ENCODE measurements around the gene RIBC2. TPM values are rescaled to one million over a fixed set of nuclear protein-coding genes. Genes with fewer than 3 reads are reported as not detected.
A peak's percentile ranks its signal among the peaks of the same experiment; 100 is the strongest.

RIBC2 gene
- total RNA-seq, 3 donors from 2014 or later (not counting 1 experiment from before 2014, with no cell fraction given), result 0.38 to 0.86 TPM; not detected in 1

DNA sequence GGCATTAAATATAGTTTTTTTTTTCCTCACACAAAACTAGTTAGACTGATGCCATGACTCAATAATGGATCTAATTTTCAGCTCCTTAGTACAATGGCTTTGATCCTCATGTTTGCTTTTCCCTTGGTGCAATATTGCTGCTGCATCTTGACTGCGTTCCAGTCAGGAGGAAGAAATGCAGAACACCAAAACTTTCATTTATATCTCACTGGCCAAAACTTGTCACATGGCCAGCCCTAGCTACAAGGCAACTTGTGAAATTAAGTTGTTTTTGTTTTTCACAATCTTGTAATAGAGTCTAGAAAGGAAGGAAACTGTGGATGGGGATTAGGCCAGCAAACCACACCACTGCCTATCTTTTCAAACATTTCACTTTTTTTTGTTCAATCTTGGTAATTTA lies 36.8 kb upstream of the RIBC2 start:
- ATAC-seq, result no peak

DNA sequence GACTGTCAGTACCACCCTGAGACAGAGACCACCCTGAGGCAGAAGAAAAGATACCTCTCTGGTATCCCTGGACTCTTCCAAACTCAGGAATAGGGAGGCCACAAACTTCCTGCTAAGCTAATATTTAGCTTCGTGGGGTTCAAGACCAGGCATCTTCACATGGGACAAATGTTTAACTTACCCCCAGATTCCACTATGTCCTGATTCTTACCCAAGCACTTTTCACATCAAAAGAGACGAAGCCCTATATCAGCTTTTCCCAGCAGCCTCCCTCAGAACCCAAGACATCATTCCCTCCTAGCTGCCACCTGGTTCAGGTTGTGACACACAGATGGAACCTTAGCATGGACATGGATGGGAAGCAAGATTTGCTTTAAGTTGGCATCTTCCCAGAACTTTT lies 32.1 kb upstream of the RIBC2 start:
- Histone ChIP-seq H3K27me3 (ENCODE audit: control insufficient read depth, insufficient read depth, low read length) (no peaks in the 10 kb centered on the region), H3K27ac (ENCODE audit: low read length) (no peak overlapping the region), H3K36me3 (ENCODE audit: control insufficient read depth, insufficient read depth, low read length) (no peaks in the 10 kb centered on the region), H3K4me1 (ENCODE audit: control insufficient read depth, insufficient read depth, low read length) (no peaks in the 10 kb centered on the region), H3K4me3 (ENCODE audit: low read length) (no peak overlapping the region), H3K9me3 (ENCODE audit: control insufficient read depth, insufficient read depth, low read length) (no peaks in the 10 kb centered on the region)
- Mint-ChIP-seq H3K4me1 (no peaks in the 10 kb centered on the region), H3K36me3 (no peaks in the 10 kb centered on the region), H3K27me3 (ENCODE audit: low read depth in 2 of 2) (no peaks in the 10 kb centered on the region), H3K27ac (no peak overlapping the region), H3K4me3 (no peak overlapping the region), H3K9me3 (no peaks in the 10 kb centered on the region)
- WGBS (ENCODE audit: insufficient coverage), result 83% methylated on average over 2 of the region's 2 CpGs
- TF ChIP-seq, protein P1, sequence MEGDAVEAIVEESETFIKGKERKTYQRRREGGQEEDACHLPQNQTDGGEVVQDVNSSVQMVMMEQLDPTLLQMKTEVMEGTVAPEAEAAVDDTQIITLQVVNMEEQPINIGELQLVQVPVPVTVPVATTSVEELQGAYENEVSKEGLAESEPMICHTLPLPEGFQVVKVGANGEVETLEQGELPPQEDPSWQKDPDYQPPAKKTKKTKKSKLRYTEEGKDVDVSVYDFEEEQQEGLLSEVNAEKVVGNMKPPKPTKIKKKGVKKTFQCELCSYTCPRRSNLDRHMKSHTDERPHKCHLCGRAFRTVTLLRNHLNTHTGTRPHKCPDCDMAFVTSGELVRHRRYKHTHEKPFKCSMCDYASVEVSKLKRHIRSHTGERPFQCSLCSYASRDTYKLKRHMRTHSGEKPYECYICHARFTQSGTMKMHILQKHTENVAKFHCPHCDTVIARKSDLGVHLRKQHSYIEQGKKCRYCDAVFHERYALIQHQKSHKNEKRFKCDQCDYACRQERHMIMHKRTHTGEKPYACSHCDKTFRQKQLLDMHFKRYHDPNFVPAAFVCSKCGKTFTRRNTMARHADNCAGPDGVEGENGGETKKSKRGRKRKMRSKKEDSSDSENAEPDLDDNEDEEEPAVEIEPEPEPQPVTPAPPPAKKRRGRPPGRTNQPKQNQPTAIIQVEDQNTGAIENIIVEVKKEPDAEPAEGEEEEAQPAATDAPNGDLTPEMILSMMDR (IDR thresholded peaks at IDR 0.05), result no peak
- ATAC-seq (no peak), DNase-seq (no peak)
- intact Hi-C loops (cut with micrococcal nuclease), result no loop called here

More for the DNA sequence above, 36.8 kb upstream of the RIBC2 start:
- H3K36me3 Mint-ChIP-seq, result no peaks in the 10 kb centered on the region
- intact Hi-C loops (cut with micrococcal nuclease), result no loop called here
- H3K27me3 ChIP-seq (ENCODE audit: control insufficient read depth, insufficient read depth, low read length), result no peaks in the 10 kb centered on the region
- no peak overlapping the region for H3K27ac Mint-ChIP-seq
- no peaks in the 10 kb centered on the region for H3K36me3 ChIP-seq (ENCODE audit: control insufficient read depth, insufficient read depth, low read length)
- H3K4me1 Mint-ChIP-seq, result no peaks in the 10 kb centered on the region
- no peaks in the 10 kb centered on the region for H3K9me3 Mint-ChIP-seq
- H3K9me3 ChIP-seq (ENCODE audit: control insufficient read depth, insufficient read depth, low read length), result no peaks in the 10 kb centered on the region
- DNase-seq, result no peak
- H3K4me3 ChIP-seq (ENCODE audit: low read length), result no peak overlapping the region
- 24% methylated on average over 1 of the region's 1 CpG for WGBS (ENCODE audit: insufficient coverage)
- no peaks in the 10 kb centered on the region for H3K27me3 Mint-ChIP-seq (ENCODE audit: low read depth in 2 of 2)
- no peak overlapping the region for H3K4me3 Mint-ChIP-seq
- TF ChIP-seq, protein P1 (IDR thresholded peaks at IDR 0.05), result no peak
- no peaks in the 10 kb centered on the region for H3K4me1 ChIP-seq (ENCODE audit: control insufficient read depth, insufficient read depth, low read length)
- no peak overlapping the region for H3K27ac ChIP-seq (ENCODE audit: low read length)

- no peak overlapping the region for H3K4me3 ChIP-seq (ENCODE audit: low read length)
- no peaks in the 10 kb centered on the region for H3K36me3 ChIP-seq (ENCODE audit: control insufficient read depth, insufficient read depth, low read length)
- WGBS (ENCODE audit: insufficient coverage), result 94% methylated on average over 3 of the region's 3 CpGs
- ATAC-seq (no peak), DNase-seq (no peak)
- peaks cover 0 to 7% of the 10 kb centered on the region in 2 donors for H3K27me3 Mint-ChIP-seq (ENCODE audit: low read depth in 2 of 2)
- intact Hi-C loops (cut with micrococcal nuclease), result no loop called here
- no peaks in the 10 kb centered on the region for H3K27me3 ChIP-seq (ENCODE audit: control insufficient read depth, insufficient read depth, low read length)
- H3K27ac ChIP-seq (ENCODE audit: low read length), result no peak overlapping the region
- H3K4me1 ChIP-seq (ENCODE audit: control insufficient read depth, insufficient read depth, low read length), result no peaks in the 10 kb centered on the region
- no peak overlapping the region for H3K4me3 Mint-ChIP-seq
- H3K36me3 Mint-ChIP-seq, result no peaks in the 10 kb centered on the region
- H3K4me1 Mint-ChIP-seq, result no peaks in the 10 kb centered on the region
- H3K27ac Mint-ChIP-seq, result no peak overlapping the region
- no peaks in the 10 kb centered on the region for H3K9me3 Mint-ChIP-seq
- TF ChIP-seq, protein P1 (IDR thresholded peaks at IDR 0.05), result no peak
- no peaks in the 10 kb centered on the region for H3K9me3 ChIP-seq (ENCODE audit: control insufficient read depth, insufficient read depth, low read length)
Observed at GRCh38 chr22:45389546-45389945, 23.9 kb upstream of the RIBC2 start.

- Mint-ChIP-seq H3K27ac (no peak overlapping the region), H3K9me3 (no peaks in the 10 kb centered on the region), H3K4me1 (no peaks in the 10 kb centered on the region), H3K4me3 (no peak overlapping the region), H3K27me3 (ENCODE audit: low read depth in 2 of 2) (peaks cover 0 to 2% of the 10 kb centered on the region in 2 donors), H3K36me3 (no peaks in the 10 kb centered on the region)
- TF ChIP-seq, protein P1 (IDR thresholded peaks at IDR 0.05), result no peak
- no peak overlapping the region for H3K4me3 ChIP-seq (ENCODE audit: low read length)
- H3K4me1 ChIP-seq (ENCODE audit: control insufficient read depth, insufficient read depth, low read length), result no peaks in the 10 kb centered on the region
- intact Hi-C loops (cut with micrococcal nuclease), result no loop called here
- H3K27me3 ChIP-seq (ENCODE audit: control insufficient read depth, insufficient read depth, low read length), result no peaks in the 10 kb centered on the region
- DNase-seq, result peak in 1 of 2 donors; percentile 39
- WGBS (ENCODE audit: insufficient coverage), result 78% methylated on average over 5 of the region's 5 CpGs
- H3K36me3 ChIP-seq (ENCODE audit: control insufficient read depth, insufficient read depth, low read length), result no peaks in the 10 kb centered on the region
- ATAC-seq, result peak in 1 of 3 donors; percentile 51
- H3K9me3 ChIP-seq (ENCODE audit: control insufficient read depth, insufficient read depth, low read length), result no peaks in the 10 kb centered on the region
- H3K27ac ChIP-seq (ENCODE audit: low read length), result no peak overlapping the region
Observed at GRCh38 chr22:45397806-45398205, 15.7 kb upstream of the RIBC2 start.
